HT-29 (cell line): ENCODE data around the gene TTC21B. TPM values are rescaled to one million over a fixed set of nuclear protein-coding genes. Genes with fewer than 3 reads are reported as not detected.
"Not testable (repeated sequence)": the region's sequence is repeated elsewhere in the genome, so short reads cannot be mapped to it uniquely, and the experiment has no call there.

Experiments used
- DNase-seq: peaks from one replicate; pipeline ENCODE4 v3.0.0-alpha.2; 2015; ENCODE audit warnings: low spot score
- total RNA-seq: library from RNA; depleted of rRNA; stranded (reverse); fragments of >200 nt; shearing (Covaris generic); gene quantifications from 2 replicates; pipeline ENCODE4 v1.2.3, GENCODE V29; 2014

TTC21B gene
- total RNA-seq, 1 experiment from 2014 or later = 6.9 TPM

- DNase-seq = no peak
These were observed 65.4 kb downstream of the TTC21B start for GRCh38 chr2:165888171-165888570.

- DNase-seq = no peak
These were observed 67.0 kb downstream of the TTC21B start for GRCh38 chr2:165886487-165887146.

GRCh38 chr2:165877565-165878550 lies 75.7 kb downstream of the TTC21B start:
- no peak for DNase-seq

GRCh38 chr2:165876712-165877111 lies 76.9 kb downstream of the TTC21B start:
- no peak for DNase-seq

GRCh38 chr2:165876269-165876668 lies 77.3 kb downstream of the TTC21B start:
- DNase-seq = no peak

- DNase-seq = peak; percentile 73
These were observed 79.0 kb downstream of the TTC21B start for GRCh38 chr2:165874445-165875039.

GRCh38 chr2:165872101-165872791 lies 81.3 kb downstream of the TTC21B start:
- no peak for DNase-seq

- DNase-seq = peak; percentile 45
These were observed 82.6 kb downstream of the TTC21B start for GRCh38 chr2:165871025-165871424.

- peak; percentile 23 for DNase-seq
These were observed 83.2 kb downstream of the TTC21B start for GRCh38 chr2:165870346-165870745.

GRCh38 chr2:165868211-165868610 lies 85.4 kb downstream of the TTC21B start:
- DNase-seq = no peak

- no peak for DNase-seq
These were observed 89.3 kb downstream of the TTC21B start for GRCh38 chr2:165864296-165864695.

GRCh38 chr2:165863810-165864261 lies 89.7 kb downstream of the TTC21B start:
- no peak for DNase-seq

GRCh38 chr2:165861083-165861482 lies 92.5 kb downstream of the TTC21B start:
- not testable (repeated sequence) for DNase-seq

- DNase-seq = not testable (repeated sequence)
These were observed 93.9 kb downstream of the TTC21B start for GRCh38 chr2:165859723-165860122.

GRCh38 chr2:165857876-165858275 lies 95.7 kb downstream of the TTC21B start:
- no peak for DNase-seq

- no peak for DNase-seq
These were observed 101.2 kb downstream of the TTC21B start for GRCh38 chr2:165852394-165852793.

GRCh38 chr2:165847001-165847400 lies 106.6 kb downstream of the TTC21B start:
- DNase-seq = peak; percentile 42

- no peak for DNase-seq
These were observed 107.5 kb downstream of the TTC21B start for GRCh38 chr2:165846056-165846455.

GRCh38 chr2:165844216-165844615 lies 109.4 kb downstream of the TTC21B start:
- DNase-seq = no peak

- no peak for DNase-seq
These were observed 110.2 kb downstream of the TTC21B start for GRCh38 chr2:165843351-165843750.

- no peak for DNase-seq
These were observed 113.1 kb downstream of the TTC21B start for GRCh38 chr2:165840333-165840958.
